ENCODE measurements around the gene RELL2.
A peak's percentile ranks its signal among the peaks of the same experiment; 100 is the strongest.

RELL2 gene

DNA sequence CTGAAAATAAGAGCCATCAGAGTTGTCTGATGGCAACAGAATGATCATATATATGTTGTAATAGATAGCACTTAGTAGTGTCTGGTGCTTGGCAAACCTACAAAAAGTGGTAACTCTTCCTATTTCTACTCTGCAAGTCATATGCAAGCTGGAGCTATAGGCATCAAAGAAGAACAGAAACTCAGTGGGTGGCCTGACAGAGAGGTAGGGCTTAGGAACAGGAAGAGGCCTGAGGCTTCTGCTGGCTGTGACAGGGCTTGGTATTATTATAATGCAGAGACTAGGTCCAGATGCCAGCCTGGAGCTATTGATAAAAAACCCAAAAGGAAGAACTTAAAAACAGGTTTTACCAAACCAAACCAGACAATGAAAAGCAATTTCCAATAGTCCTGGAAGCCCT lies 13.6 kb upstream of the RELL2 start:
- Histone ChIP-seq H3K9me2 (replicated peaks; ENCODE audit: insufficient read depth, low read length) (no peaks in the 10 kb centered on the region), H3K4me1 (ENCODE audit: low read length) (peaks cover 25% of the 10 kb centered on the region), H3K4me2 (ENCODE audit: low read depth, low read length) (peak overlapping the region; percentile 91), H3F3A (ENCODE audit: insufficient read depth, low read length) (peaks cover 36% of the 10 kb centered on the region), H3K36me3 (replicated peaks; ENCODE audit: insufficient read depth, low read length) (no peaks in the 10 kb centered on the region), H3K27me3 (replicated peaks; ENCODE audit: insufficient read depth, low read length) (no peaks in the 10 kb centered on the region), H4K20me1 (ENCODE audit: insufficient read depth, low read length) (no peaks in the 10 kb centered on the region), H3K9me3 (replicated peaks; ENCODE audit: insufficient read depth, low read length) (no peaks in the 10 kb centered on the region), H3K79me2 (ENCODE audit: low read length) (peaks cover 4% of the 10 kb centered on the region), H3K27ac (ENCODE audit: low read length) (peak overlapping the region; percentile 77), H3K9ac (ENCODE audit: low read length) (peak overlapping the region; percentile 27; the same call in 1 of the 2 replicates), H3K4me3 (ENCODE audit: low read length) (peak overlapping the region; percentile 14), H2AFZ (ENCODE audit: low read length) (peak overlapping the region; percentile 59; the same call in 1 of the 2 replicates)
- peak; percentile 84 for DNase-seq
- no peak for TF ChIP-seq EZH2 (optimal IDR thresholded peaks at IDR 0.05; ENCODE audit: low read depth, low read length)
- TF ChIP-seq, protein P1, sequence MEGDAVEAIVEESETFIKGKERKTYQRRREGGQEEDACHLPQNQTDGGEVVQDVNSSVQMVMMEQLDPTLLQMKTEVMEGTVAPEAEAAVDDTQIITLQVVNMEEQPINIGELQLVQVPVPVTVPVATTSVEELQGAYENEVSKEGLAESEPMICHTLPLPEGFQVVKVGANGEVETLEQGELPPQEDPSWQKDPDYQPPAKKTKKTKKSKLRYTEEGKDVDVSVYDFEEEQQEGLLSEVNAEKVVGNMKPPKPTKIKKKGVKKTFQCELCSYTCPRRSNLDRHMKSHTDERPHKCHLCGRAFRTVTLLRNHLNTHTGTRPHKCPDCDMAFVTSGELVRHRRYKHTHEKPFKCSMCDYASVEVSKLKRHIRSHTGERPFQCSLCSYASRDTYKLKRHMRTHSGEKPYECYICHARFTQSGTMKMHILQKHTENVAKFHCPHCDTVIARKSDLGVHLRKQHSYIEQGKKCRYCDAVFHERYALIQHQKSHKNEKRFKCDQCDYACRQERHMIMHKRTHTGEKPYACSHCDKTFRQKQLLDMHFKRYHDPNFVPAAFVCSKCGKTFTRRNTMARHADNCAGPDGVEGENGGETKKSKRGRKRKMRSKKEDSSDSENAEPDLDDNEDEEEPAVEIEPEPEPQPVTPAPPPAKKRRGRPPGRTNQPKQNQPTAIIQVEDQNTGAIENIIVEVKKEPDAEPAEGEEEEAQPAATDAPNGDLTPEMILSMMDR (IDR thresholded peaks at IDR 0.05; ENCODE audit: low read length) = no peak
- no peak for TF ChIP-seq EZH2phosphoT487 (IDR thresholded peaks at IDR 0.05; ENCODE audit: low read length)

DNA sequence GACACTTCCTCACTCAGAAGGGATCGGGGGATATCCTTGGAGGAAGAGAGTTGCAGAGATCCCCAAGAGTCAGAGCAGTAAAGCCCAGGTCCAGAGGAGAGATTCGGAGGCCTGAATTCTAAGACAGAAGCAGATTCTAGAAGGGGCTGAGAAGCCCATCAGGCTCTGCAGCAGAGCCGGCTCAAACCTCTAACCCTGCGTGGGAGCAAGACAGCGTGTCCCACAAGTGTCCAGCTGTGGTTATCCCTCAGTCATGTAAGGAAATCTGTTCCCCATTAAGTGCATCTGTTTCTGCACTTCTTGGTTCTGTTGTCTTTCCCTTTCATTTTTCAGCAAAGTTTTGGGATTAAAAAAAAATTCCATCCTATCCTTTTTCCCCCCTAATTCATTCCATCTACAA lies 13.2 kb upstream of the RELL2 start:
- peak overlapping the region; percentile 27; the same call in 1 of the 2 replicates for H3K9ac ChIP-seq (ENCODE audit: low read length)
- no peaks in the 10 kb centered on the region for H3K9me3 ChIP-seq (replicated peaks; ENCODE audit: insufficient read depth, low read length)
- H3K9me2 ChIP-seq (replicated peaks; ENCODE audit: insufficient read depth, low read length) = no peaks in the 10 kb centered on the region
- H3K4me2 ChIP-seq (ENCODE audit: low read depth, low read length) = peak overlapping the region; percentile 91
- DNase-seq = no peak
- peaks cover 25% of the 10 kb centered on the region for H3K4me1 ChIP-seq (ENCODE audit: low read length)
- peak overlapping the region; percentile 14 for H3K4me3 ChIP-seq (ENCODE audit: low read length)
- H2AFZ ChIP-seq (ENCODE audit: low read length) = peak overlapping the region; percentile 59; the same call in 1 of the 2 replicates
- no peaks in the 10 kb centered on the region for H3K79me2 ChIP-seq (ENCODE audit: low read length)
- peaks cover 35% of the 10 kb centered on the region for H3F3A ChIP-seq (ENCODE audit: insufficient read depth, low read length)
- no peak for TF ChIP-seq EZH2phosphoT487 (IDR thresholded peaks at IDR 0.05; ENCODE audit: low read length)
- no peak for TF ChIP-seq EZH2 (optimal IDR thresholded peaks at IDR 0.05; ENCODE audit: low read depth, low read length)
- TF ChIP-seq, protein P1 (IDR thresholded peaks at IDR 0.05; ENCODE audit: low read length) = no peak
- peak overlapping the region; percentile 77 for H3K27ac ChIP-seq (ENCODE audit: low read length)
- no peaks in the 10 kb centered on the region for H3K36me3 ChIP-seq (replicated peaks; ENCODE audit: insufficient read depth, low read length)
- no peaks in the 10 kb centered on the region for H3K27me3 ChIP-seq (replicated peaks; ENCODE audit: insufficient read depth, low read length)
- no peaks in the 10 kb centered on the region for H4K20me1 ChIP-seq (ENCODE audit: insufficient read depth, low read length)

DNA sequence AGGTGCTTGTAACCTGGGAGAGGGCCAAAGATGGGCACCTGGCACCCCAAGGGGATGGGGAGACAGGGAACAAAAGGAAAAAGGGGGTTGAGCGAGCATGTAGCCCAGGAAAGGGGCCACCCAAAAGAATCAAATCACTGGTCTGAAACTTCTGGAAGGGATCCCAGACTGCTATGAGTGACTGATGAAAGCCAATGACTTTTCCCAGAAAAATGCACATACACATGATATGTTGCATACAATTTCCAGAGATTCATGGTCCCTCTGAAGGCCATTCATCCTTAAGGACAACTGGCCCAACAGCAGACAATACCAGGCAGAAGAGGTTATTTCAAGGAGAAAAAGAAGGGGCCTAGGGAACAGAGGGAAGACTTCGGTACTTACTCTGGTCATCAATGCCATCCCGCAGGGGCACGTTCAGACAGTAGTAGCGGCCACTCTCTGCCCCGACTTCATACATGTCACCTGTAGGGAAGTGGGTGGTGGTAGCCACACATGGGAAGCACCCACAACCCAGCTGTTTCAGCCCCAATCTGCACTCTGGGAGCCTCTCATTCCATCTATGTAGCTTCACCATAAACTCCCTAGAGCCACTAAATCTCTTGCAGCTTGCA lies 8.5 kb upstream of the RELL2 start:
- Histone ChIP-seq H3K4me2 (ENCODE audit: low read depth, low read length) (no peak overlapping the region), H3K36me3 (replicated peaks; ENCODE audit: insufficient read depth, low read length) (no peaks in the 10 kb centered on the region; the same call in 1 of the 2 replicates)
- TF ChIP-seq, protein P1 (IDR thresholded peaks at IDR 0.05; ENCODE audit: low read length) = no peak
- no peak for TF ChIP-seq EZH2 (optimal IDR thresholded peaks at IDR 0.05; ENCODE audit: low read depth, low read length)
- no peak for TF ChIP-seq EZH2phosphoT487 (IDR thresholded peaks at IDR 0.05; ENCODE audit: low read length)

More for the DNA sequence above, 8.5 kb upstream of the RELL2 start:
- no peak overlapping the region for H3K4me3 ChIP-seq (ENCODE audit: low read length)
- no peaks in the 10 kb centered on the region; the same call in 1 of the 2 replicates for H4K20me1 ChIP-seq (ENCODE audit: insufficient read depth, low read length)
- no peaks in the 10 kb centered on the region for H3K27me3 ChIP-seq (replicated peaks; ENCODE audit: insufficient read depth, low read length)
- H3K9me2 ChIP-seq (replicated peaks; ENCODE audit: insufficient read depth, low read length) = no peaks in the 10 kb centered on the region
- H3K27ac ChIP-seq (ENCODE audit: low read length) = no peak overlapping the region
- no peak overlapping the region for H2AFZ ChIP-seq (ENCODE audit: low read length)
- H3K9ac ChIP-seq (ENCODE audit: low read length) = no peak overlapping the region
- H3K4me1 ChIP-seq (ENCODE audit: low read length) = peaks cover 8% of the 10 kb centered on the region
- peaks cover 8% of the 10 kb centered on the region for H3F3A ChIP-seq (ENCODE audit: insufficient read depth, low read length)
- H3K9me3 ChIP-seq (replicated peaks; ENCODE audit: insufficient read depth, low read length) = no peaks in the 10 kb centered on the region
- H3K79me2 ChIP-seq (ENCODE audit: low read length) = peaks cover 28% of the 10 kb centered on the region
- no peak for DNase-seq

Data from MM.1S (cell line).